GM12865 (cell line): ENCODE data around the gene TNIP2.

Experiments
- DNase-seq: peaks from one replicate; pipeline ENCODE4 v3.0.0; 2010; ENCODE audit warnings: low read depth
- H3K4me3 ChIP-seq: 2 replicates; pipeline ENCODE4 v1.5.1; 2011; ENCODE audit warnings: mild to moderate bottlenecking, low read depth, low read length, control low read depth
- CTCF ChIP-seq: IDR thresholded peaks from 2 replicates; pipeline ENCODE4 v1.5.1; 2011; ENCODE audit warnings: low read length, control low read depth, low read depth, inconsistent platforms; ENCODE audit not compliant: insufficient read depth; ENCODE audit errors: missing control alignments

The TNIP2 gene

GRCh38 chr4:2792711-2793585 lies 36.8 kb upstream of the TNIP2 start, which contains the start of gene SH3BP2:
SH3BP2 (plus strand) TSS chr4:2793085; CDS start chr4:2820618, 27,533 bp downstream.
- DNase-seq: peak; percentile 72
- peak within 1 kb of the TSS; percentile 56 for H3K4me3 ChIP-seq
- no peak for TF ChIP-seq CTCF

DNA sequence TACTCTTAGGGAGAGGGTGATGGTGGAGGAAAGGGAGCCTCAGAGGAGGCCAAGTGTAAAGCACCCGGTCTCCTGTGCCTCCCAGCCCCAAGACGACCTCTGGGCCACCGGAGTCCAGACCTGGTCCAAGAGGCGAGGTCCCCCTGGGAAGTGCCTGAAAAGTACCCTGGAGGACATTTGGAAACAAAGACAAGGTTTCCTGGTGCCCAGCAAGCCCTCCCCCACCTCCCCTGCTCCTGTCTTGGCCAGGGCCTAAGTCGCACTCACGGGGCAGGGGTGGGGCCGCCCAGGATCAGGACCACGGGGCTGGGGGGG lies 36.2 kb upstream of the TNIP2 start:
- TF ChIP-seq CTCF: no peak
- DNase-seq: no peak

DNA sequence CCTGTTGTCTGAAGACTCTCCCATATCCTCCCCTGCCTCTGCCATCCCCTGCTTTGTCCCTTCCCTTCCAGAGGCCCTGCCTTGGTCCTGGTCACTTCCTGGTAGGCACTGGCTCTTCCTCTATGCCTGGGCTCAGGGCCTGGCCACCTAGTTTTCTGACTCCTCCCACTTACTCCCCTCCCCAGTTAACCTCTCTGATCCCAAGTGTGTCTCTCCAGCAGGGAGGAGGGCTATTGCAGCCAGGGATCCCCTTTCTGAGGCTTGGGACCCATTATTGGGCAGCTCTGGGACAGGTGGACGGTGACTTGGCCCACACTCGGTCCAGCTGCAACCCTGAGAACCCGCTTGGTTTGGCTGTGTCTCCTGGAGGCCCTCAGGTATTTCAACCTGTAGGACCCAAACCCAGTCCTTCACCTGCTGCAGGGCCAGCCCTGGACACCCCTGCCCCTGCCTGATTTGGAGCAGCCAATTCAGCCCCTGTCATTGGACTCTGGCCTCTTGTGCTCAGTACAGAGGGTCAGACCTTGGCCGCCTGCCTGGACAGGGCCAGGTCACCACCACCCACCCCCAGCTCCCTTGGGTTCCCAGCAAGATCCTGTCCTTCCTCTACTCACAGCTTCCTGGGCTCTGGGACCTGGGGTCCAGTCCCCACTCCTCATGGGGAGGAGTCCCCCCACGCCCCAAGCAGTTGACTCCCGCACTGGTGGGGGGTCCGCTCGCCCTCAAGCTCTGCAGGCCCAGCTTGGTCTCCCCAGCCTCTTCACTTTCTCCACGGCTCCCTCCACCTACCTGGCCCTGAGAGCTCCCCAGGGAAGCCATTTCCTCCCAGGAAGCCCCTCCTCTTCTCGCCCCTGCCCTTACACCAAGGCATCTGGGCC lies 35.6 kb upstream of the TNIP2 start:
- no peak overlapping the region for H3K4me3 ChIP-seq
- DNase-seq: peak; percentile 0
- no peak for TF ChIP-seq CTCF

More for the DNA sequence above, 36.2 kb upstream of the TNIP2 start:
- no peak overlapping the region for H3K4me3 ChIP-seq

DNA sequence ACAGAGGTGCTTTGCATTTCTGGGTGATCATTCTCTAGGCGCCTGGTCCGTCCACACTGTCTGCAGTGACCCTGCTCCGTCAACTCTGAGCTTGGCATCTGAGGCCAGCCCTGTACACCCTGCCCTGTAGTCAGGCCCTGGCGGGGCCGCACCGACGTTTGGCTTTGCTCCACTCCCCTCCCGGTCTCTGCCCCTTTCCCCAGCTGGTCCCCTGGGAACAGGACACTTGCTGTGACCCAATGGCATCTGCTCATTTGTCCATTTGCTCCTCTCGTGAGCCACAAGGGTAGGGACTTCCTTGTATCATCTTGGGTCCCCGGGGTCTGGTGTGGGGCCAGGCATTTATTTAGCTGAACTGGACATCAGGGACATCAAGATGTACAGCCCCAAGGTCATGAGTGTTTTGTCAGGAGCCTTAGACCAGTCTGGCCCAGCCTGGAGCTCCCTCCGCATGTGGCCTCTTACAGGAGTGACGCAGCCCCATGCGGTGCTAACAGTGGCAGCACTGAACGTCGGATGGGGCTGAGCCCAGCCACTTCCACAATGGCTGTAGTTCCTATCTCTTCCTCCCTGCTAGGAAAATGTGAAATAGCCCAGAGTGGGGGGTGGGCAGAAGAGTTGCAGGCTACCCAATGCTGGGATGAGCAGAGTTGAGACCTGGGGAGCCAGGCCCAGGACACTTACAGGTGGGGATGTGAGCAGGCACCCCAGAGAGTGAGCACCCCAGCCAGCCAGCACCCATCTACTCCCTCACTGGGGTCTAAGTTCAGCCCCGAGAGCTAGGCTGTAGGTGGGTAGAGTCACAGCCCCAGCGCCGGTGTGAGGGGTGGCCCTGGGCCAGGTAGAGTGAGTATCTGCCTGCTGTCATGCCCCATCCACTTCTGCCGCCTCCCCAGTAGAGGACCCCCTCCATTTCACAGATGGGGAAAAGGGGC lies 34.7 kb upstream of the TNIP2 start:
- H3K4me3 ChIP-seq: no peak overlapping the region
- no peak for TF ChIP-seq CTCF
- DNase-seq: peak; percentile 0

GRCh38 chr4:2789793-2790582 lies 33.9 kb upstream of the TNIP2 start:
- no peak for DNase-seq
- no peak overlapping the region for H3K4me3 ChIP-seq
- no peak for TF ChIP-seq CTCF
